ENCODE results near the gene LYRM2. TPM values are rescaled to one million over a fixed set of nuclear protein-coding genes. Genes with fewer than 3 reads are reported as not detected.
A peak's percentile ranks its signal among the peaks of the same experiment; 100 is the strongest.
"Not testable (repeated sequence)": the region's sequence is repeated elsewhere in the genome, so short reads cannot be mapped to it uniquely, and the experiment has no call there.

The LYRM2 gene
- polyA plus RNA-seq, 3 donors: 41.8 to 64.4 (median 43.0) TPM

DNA sequence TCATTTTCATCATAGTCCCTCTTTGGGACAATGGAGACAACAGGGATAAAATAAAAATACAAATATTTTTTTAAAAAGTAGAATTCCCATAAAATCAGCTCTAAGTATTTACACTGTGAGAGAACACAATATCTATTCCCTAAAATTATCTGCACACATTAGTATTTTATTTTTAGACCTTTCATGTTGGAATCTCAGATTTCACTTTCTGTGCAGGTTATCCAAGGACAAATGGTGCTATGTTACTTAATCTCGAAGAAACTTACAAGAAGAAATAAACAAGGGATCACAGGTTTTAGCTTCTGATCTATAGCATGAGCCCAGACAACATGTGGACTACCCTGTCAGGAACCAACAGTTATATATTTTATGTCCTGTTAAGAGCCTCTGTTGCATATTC is 23.0 kb upstream of the LYRM2 start:
- DNase-seq (ENCODE audit: extremely low read depth in 1 of 11, low read depth in 9 of 11, low spot score in 4 of 11): no peak

GRCh38 chr6:89660981-89661380 is 22.4 kb upstream of the LYRM2 start:
- no peak for DNase-seq (ENCODE audit: extremely low read depth in 1 of 11, low read depth in 9 of 11, low spot score in 4 of 11)

GRCh38 chr6:89657445-89658158 is 19.1 kb upstream of the LYRM2 start:
- DNase-seq (ENCODE audit: extremely low read depth in 1 of 11, low read depth in 9 of 11, low spot score in 4 of 11): no peak

- no peak for DNase-seq (ENCODE audit: extremely low read depth in 1 of 11, low read depth in 9 of 11, low spot score in 4 of 11)
These were observed 16.6 kb upstream of the LYRM2 start for GRCh38 chr6:89655122-89655521.

DNA sequence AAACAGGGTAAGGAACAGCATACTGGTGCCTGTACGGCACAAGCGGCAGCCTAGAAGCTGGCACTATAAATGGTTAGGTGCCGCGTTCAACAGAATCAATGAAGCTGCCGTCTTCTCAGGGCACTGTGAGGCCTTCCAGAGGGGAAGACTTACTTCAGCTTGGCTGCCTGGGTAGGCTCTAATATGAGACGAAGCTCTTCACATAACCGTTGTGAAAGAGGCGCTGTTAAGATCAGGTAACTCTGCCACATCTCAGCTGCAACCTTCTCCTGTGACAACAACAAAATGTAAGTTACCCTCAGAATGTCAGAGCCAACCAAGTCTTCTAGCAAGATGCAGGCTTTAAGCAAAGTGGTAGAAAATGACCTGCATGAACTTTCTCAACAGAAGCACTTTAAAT is 12.0 kb upstream of the LYRM2 start:
- no peak for DNase-seq (ENCODE audit: extremely low read depth in 1 of 11, low read depth in 9 of 11, low spot score in 4 of 11)

GRCh38 chr6:89649682-89650081 is 11.1 kb upstream of the LYRM2 start:
- no peak for DNase-seq (ENCODE audit: extremely low read depth in 1 of 11, low read depth in 9 of 11, low spot score in 4 of 11)

DNA sequence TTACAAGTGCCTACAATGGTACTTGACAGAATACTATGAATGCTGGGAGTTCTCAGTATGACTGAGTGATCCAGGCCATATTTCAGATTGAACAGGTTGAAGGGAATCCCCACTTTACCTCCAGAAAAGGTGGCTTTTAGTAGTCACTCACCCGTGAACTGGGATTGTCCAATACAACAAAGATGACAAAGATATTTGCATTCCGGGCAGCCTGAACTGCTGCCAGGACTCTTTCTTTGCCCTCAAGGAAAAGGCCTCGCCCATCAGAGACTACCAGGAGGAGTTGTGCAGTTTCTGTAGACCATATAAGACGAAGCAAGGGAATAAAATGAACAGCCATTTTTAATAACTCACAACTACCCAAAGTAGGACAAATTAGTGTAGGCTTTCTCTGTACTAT is 6.3 kb upstream of the LYRM2 start:
- DNase-seq (ENCODE audit: extremely low read depth in 1 of 11, low read depth in 9 of 11, low spot score in 4 of 11): no peak

GRCh38 chr6:89643406-89643805 is 4.9 kb upstream of the LYRM2 start:
- no peak for DNase-seq (ENCODE audit: extremely low read depth in 1 of 11, low read depth in 9 of 11, low spot score in 4 of 11)

DNA sequence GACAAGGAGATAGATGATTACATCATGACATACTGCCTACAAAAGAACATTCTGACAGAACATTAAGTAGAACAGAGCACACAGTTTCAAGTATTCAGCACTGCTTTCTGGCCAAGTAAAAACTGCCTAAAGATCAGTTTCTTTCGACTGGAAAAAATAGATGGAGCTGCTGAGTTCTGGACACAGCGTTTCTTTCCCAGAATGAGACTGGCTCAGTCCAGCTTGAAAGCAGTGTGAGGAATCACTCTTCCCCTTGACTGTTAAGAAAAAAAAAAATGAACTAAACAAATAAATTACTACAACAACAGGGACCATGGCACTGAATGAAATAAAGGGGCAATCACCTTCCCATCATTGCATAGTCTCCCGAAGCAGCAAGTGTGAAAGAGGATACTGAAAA is 4.4 kb upstream of the LYRM2 start:
- no peak for DNase-seq (ENCODE audit: extremely low read depth in 1 of 11, low read depth in 9 of 11, low spot score in 4 of 11)

- DNase-seq (ENCODE audit: extremely low read depth in 1 of 11, low read depth in 9 of 11, low spot score in 4 of 11): not testable (repeated sequence)
These were observed 3.0 kb upstream of the LYRM2 start for GRCh38 chr6:89641581-89641980.

GRCh38 chr6:89640804-89641203 is 2.3 kb upstream of the LYRM2 start:
- no peak for DNase-seq (ENCODE audit: extremely low read depth in 1 of 11, low read depth in 9 of 11, low spot score in 4 of 11)

- DNase-seq (ENCODE audit: extremely low read depth in 1 of 11, low read depth in 9 of 11, low spot score in 4 of 11): peak in 2 of 11 donors; percentile 2 to 28
These were observed 607 bp downstream of the LYRM2 start for GRCh38 chr6:89637960-89638319.

GRCh38 chr6:89636412-89636811 is 2.1 kb downstream of the LYRM2 start:
- not testable (repeated sequence) for DNase-seq (ENCODE audit: extremely low read depth in 1 of 11, low read depth in 9 of 11, low spot score in 4 of 11)

- no peak for DNase-seq (ENCODE audit: extremely low read depth in 1 of 11, low read depth in 9 of 11, low spot score in 4 of 11)
These were observed 8.1 kb downstream of the LYRM2 start for GRCh38 chr6:89630488-89630887.

GRCh38 chr6:89623749-89624148 is 14.8 kb downstream of the LYRM2 start:
- DNase-seq (ENCODE audit: extremely low read depth in 1 of 11, low read depth in 9 of 11, low spot score in 4 of 11): no peak

- no peak for DNase-seq (ENCODE audit: extremely low read depth in 1 of 11, low read depth in 9 of 11, low spot score in 4 of 11)
These were observed 19.0 kb downstream of the LYRM2 start for GRCh38 chr6:89619567-89619966.

DNA sequence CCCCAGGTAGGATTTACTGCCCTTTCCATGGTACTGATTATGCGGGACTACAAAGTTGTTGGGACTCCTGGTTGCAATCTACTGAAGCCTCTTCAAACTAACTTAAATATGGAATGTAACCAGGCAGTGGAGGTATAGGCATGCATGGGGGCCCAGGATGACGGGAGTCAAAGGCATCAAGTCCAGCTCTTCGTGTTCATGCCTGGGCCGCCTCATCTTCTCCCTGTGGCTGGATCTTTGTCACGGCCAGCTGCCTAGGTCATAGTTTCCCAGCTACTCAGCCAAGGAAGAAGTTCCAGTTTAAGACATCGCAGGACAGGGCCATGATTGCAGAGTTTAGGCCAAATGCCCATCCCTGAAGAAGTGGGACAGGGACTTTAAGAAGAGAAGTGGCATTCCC is 20.5 kb downstream of the LYRM2 start:
- DNase-seq (ENCODE audit: extremely low read depth in 1 of 11, low read depth in 9 of 11, low spot score in 4 of 11): no peak

- DNase-seq (ENCODE audit: extremely low read depth in 1 of 11, low read depth in 9 of 11, low spot score in 4 of 11): no peak
These were observed 22.0 kb downstream of the LYRM2 start for GRCh38 chr6:89616531-89616930.

GRCh38 chr6:89615882-89616281 is 22.7 kb downstream of the LYRM2 start:
- DNase-seq (ENCODE audit: extremely low read depth in 1 of 11, low read depth in 9 of 11, low spot score in 4 of 11): no peak

GRCh38 chr6:89613790-89614189 is 24.8 kb downstream of the LYRM2 start:
- no peak for DNase-seq (ENCODE audit: extremely low read depth in 1 of 11, low read depth in 9 of 11, low spot score in 4 of 11)

DNA sequence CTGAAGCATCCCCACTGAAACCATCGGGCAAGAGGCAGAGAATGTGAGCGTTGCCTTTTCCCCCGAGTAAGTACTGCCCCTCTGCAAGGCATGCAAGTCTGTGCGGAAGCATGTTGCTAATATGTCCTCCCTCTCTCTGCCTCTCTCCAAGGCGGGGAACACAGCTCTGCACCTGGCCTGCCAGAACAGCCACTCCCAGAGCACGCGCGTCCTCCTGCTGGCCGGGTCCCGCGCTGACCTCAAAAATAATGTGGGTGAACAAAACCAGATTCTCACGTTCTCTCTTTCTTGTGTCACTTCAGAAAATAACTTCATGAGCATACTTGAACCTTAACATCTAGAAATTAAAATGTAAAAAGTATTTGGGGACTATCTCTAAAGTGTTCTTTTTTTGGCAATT is 26.4 kb downstream of the LYRM2 start:
- DNase-seq (ENCODE audit: extremely low read depth in 1 of 11, low read depth in 9 of 11, low spot score in 4 of 11): no peak

DNA sequence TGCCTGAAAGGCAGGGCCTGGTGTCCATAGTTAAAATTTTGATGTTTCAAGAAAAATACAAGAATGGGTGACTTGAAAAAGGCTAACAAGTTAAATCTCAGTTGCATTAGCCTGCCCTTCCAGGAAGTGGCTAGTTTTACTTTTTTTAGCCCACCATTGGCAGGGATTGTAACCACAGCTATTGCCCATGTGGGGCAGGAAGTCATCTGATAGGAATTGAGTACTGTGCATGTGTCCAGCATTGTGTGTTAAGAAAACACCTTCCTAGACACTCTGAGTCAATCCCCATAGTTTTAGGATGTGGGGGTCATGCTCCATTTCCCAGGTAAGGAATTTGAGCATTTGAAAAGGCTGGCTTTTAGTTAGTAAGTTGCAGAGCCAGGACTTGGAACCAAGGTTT is 26.9 kb downstream of the LYRM2 start:
- no peak for DNase-seq (ENCODE audit: extremely low read depth in 1 of 11, low read depth in 9 of 11, low spot score in 4 of 11)
